IPS-NIHi7 (cell line): ENCODE measurements around the gene ENO2.

ENCODE experiments used
- DNase-seq: peaks from one replicate; pipeline ENCODE4 v3.0.0; 2012; ENCODE audit warnings: mixed read lengths; ENCODE audit errors: extremely low spot score

ENO2 gene

GRCh38 chr12:6932766-6933165, 18.4 kb downstream of the ENO2 start:
- no peak for DNase-seq

GRCh38 chr12:6934110-6934509, 19.7 kb downstream of the ENO2 start:
- DNase-seq = no peak

- no peak for DNase-seq
Observed at GRCh38 chr12:6935371-6936193, 21.2 kb downstream of the ENO2 start.

- no peak for DNase-seq
Observed at GRCh38 chr12:6936194-6936635, 21.8 kb downstream of the ENO2 start.

GRCh38 chr12:6936636-6937480, 22.5 kb downstream of the ENO2 start:
- DNase-seq = peak; percentile 32

GRCh38 chr12:6937481-6938352, 23.3 kb downstream of the ENO2 start:
- peak; percentile 75 for DNase-seq

GRCh38 chr12:6938353-6939190, 24.2 kb downstream of the ENO2 start:
- DNase-seq = no peak

- no peak for DNase-seq
Observed at GRCh38 chr12:6939191-6939540, 24.8 kb downstream of the ENO2 start.

- DNase-seq = no peak
Observed at GRCh38 chr12:6941267-6941666, 26.9 kb downstream of the ENO2 start.

- no peak for DNase-seq
Observed at GRCh38 chr12:6941782-6942181, 27.4 kb downstream of the ENO2 start.

GRCh38 chr12:6942331-6942665, 27.9 kb downstream of the ENO2 start:
- DNase-seq = no peak

GRCh38 chr12:6943389-6943721, 29.0 kb downstream of the ENO2 start:
- DNase-seq = peak; percentile 83

- peak; percentile 67 for DNase-seq
Observed at GRCh38 chr12:6943722-6944380, 29.5 kb downstream of the ENO2 start, which contains the start of the genes C12orf57 and RNU7-1. C12orf57 (plus strand) TSS chr12:6944022; CDS start chr12:6944122, 100 bp downstream. RNU7-1 (plus strand) TSS chr12:6943816.

GRCh38 chr12:6944381-6945186, 30.2 kb downstream of the ENO2 start:
- DNase-seq = peak; percentile 80

GRCh38 chr12:6945613-6946012, 31.2 kb downstream of the ENO2 start:
- no peak for DNase-seq

- DNase-seq = peak; percentile 94
Observed at GRCh38 chr12:6946033-6946919, 31.9 kb downstream of the ENO2 start.

GRCh38 chr12:6946920-6947374, 32.6 kb downstream of the ENO2 start:
- no peak for DNase-seq

GRCh38 chr12:6947615-6948014, 33.2 kb downstream of the ENO2 start:
- DNase-seq = no peak
